Thymus (tissue), 11 donors: ENCODE data around the gene EDIL3. TPM values are rescaled to one million over a fixed set of nuclear protein-coding genes. Genes with fewer than 3 reads are reported as not detected.

Experiments
- DNase-seq, 9 donors: peaks; one replicate each; pipeline ENCODE4 v3.0.0-alpha.2; 2013; ENCODE audit warnings: low spot score in 9 of 9, low read depth in 6 of 9, missing footprints in 1 of 9
- H3K27ac ChIP-seq, 2 donors: one replicate each; pipeline ENCODE4 v1.5.1; 2013; ENCODE audit warnings: control low read depth in 1 of 2, low read depth in 1 of 2, low read length in 1 of 2, mild to moderate bottlenecking in 1 of 2, moderate library complexity in 1 of 2
- H3K27me3 ChIP-seq, 2 donors: one replicate each; pipeline ENCODE4 v1.5.1; 2013; ENCODE audit warnings: low read length in 1 of 2; ENCODE audit not compliant: control insufficient read depth in 2 of 2, insufficient read depth in 1 of 2
- H3K36me3 ChIP-seq, 2 donors: one replicate each; pipeline ENCODE4 v1.5.1; 2013; ENCODE audit warnings: low read length in 1 of 2, mild to moderate bottlenecking in 1 of 2, moderate library complexity in 1 of 2; ENCODE audit not compliant: control insufficient read depth in 2 of 2, insufficient read depth in 2 of 2
- H3K4me1 ChIP-seq, 2 donors: one replicate each; pipeline ENCODE4 v1.5.1; 2013; ENCODE audit warnings: low read length in 2 of 2; ENCODE audit not compliant: control insufficient read depth in 2 of 2, insufficient read depth in 2 of 2
- H3K4me3 ChIP-seq, 2 donors: one replicate each; pipeline ENCODE4 v1.5.1; 2013; ENCODE audit warnings: low read length in 2 of 2, control low read depth in 1 of 2, mild to moderate bottlenecking in 1 of 2
- H3K9me3 ChIP-seq, 2 donors: one replicate each; pipeline ENCODE4 v1.5.1; 2013; ENCODE audit warnings: low read length in 1 of 2, mild to moderate bottlenecking in 1 of 2; ENCODE audit not compliant: control insufficient read depth in 2 of 2, insufficient read depth in 1 of 2
- WGBS: extraction: QIAGEN DNeasy Blood & Tissue Kit; methylation state at CpG from one replicate; pipeline ENCODE4 v1.1.7; 2013; 5-methylcytosine and 5-hydroxymethylcytosine counted together
- polyA plus RNA-seq: library from polyadenylated mRNA; stranded (reverse); fragments of 200-250 nt; gene quantifications from one replicate; pipeline ENCODE4 v1.2.3, GENCODE V29; 2013
- total RNA-seq: library from RNA; stranded (reverse); fragments of 120-200 nt; gene quantifications from one replicate; pipeline ENCODE4 v1.2.4, GENCODE V29; 2013
- donor health status: healthy.

The EDIL3 gene
- total and polyA plus RNA-seq, 2 donors, result 0.52 to 2.9 TPM

DNA sequence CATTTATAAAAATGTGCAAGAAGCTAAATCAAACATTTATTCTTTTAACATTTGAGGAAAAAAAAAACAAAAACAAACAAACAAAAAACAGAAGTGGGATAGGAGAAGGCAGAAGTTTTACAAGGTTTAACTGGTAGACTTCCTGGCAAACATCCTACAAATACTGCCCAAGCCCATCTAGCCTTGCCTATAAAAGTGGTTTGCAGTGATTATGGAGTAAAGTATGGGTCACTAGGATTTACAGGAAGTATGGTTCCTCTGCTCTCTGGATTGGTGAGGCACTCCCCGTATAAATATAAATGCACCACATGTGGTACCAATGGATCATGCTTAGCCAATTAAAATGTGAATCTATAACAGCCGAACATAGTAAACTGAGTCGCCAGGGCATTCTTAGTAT lies 291.9 kb downstream of the EDIL3 start:
- Histone ChIP-seq H3K27me3 (no peaks in the 10 kb centered on the region), H3K27ac (no peak overlapping the region), H3K9me3 (peaks cover 0 to 7% of the 10 kb centered on the region in 2 donors), H3K4me3 (no peak overlapping the region), H3K36me3 (no peaks in the 10 kb centered on the region), H3K4me1 (no peaks in the 10 kb centered on the region)
- DNase-seq, result no peak
- 94% methylated on average over 3 of the region's 3 CpGs for WGBS

- no peak overlapping the region for H3K4me3 ChIP-seq
- 89% methylated on average over 4 of the region's 4 CpGs for WGBS
- no peaks in the 10 kb centered on the region for H3K27me3 ChIP-seq
- H3K36me3 ChIP-seq, result no peaks in the 10 kb centered on the region
- peaks cover 0 to 7% of the 10 kb centered on the region in 2 donors for H3K9me3 ChIP-seq
- H3K27ac ChIP-seq, result no peak overlapping the region
- H3K4me1 ChIP-seq, result no peaks in the 10 kb centered on the region
- DNase-seq, result no peak
Observed at GRCh38 chr5:84091127-84091799, 293.4 kb downstream of the EDIL3 start.

DNA sequence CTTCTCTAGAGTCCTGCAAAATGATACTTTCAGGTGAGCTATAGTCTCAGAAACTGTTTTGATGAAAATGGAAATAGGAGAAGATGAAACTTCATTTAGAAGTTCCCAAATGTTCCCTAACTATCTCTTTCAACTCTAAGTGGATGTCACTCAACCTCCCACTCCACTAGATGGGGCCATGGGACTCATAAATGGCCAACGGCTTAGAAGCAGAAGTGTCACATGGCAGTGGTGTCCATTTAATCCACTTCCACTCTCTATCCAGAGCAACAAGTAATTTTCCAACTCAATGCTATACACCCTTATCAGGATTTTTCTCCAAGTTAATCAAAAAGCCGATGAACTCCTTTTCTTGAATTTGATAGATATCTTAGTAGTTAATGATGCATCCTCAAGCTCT lies 295.7 kb downstream of the EDIL3 start:
- Histone ChIP-seq H3K36me3 (no peaks in the 10 kb centered on the region), H3K4me1 (no peaks in the 10 kb centered on the region), H3K4me3 (no peak overlapping the region), H3K27ac (no peak overlapping the region), H3K9me3 (no peaks in the 10 kb centered on the region), H3K27me3 (no peaks in the 10 kb centered on the region)
- peak in 1 of 9 donors; percentile 5 for DNase-seq
- 66% methylated on average over 2 of the region's 2 CpGs for whole genome bisulfite sequencing

GRCh38 chr5:84086511-84086910 lies 298.2 kb downstream of the EDIL3 start:
- no peaks in the 10 kb centered on the region for H3K9me3 ChIP-seq
- no peak overlapping the region for H3K4me3 ChIP-seq
- H3K4me1 ChIP-seq, result no peaks in the 10 kb centered on the region
- H3K27me3 ChIP-seq, result no peaks in the 10 kb centered on the region
- H3K27ac ChIP-seq, result no peak overlapping the region
- no peaks in the 10 kb centered on the region for H3K36me3 ChIP-seq
- DNase-seq, result no peak
- WGBS, result 88% methylated on average over 6 of the region's 6 CpGs

GRCh38 chr5:84085387-84086041 lies 299.2 kb downstream of the EDIL3 start:
- no peaks in the 10 kb centered on the region for H3K27me3 ChIP-seq
- H3K36me3 ChIP-seq, result no peaks in the 10 kb centered on the region
- DNase-seq, result no peak
- H3K4me3 ChIP-seq, result no peak overlapping the region
- no peaks in the 10 kb centered on the region for H3K4me1 ChIP-seq
- H3K9me3 ChIP-seq, result no peaks in the 10 kb centered on the region
- no peak overlapping the region for H3K27ac ChIP-seq
- 92% methylated on average over 8 of the region's 8 CpGs for WGBS

GRCh38 chr5:84080908-84081307 lies 303.8 kb downstream of the EDIL3 start:
- WGBS, result 92% methylated on average over 1 of the region's 1 CpG
- no peak overlapping the region for H3K27ac ChIP-seq
- no peak overlapping the region for H3K4me3 ChIP-seq
- DNase-seq, result no peak
- no peaks in the 10 kb centered on the region for H3K4me1 ChIP-seq
- no peaks in the 10 kb centered on the region for H3K27me3 ChIP-seq
- no peaks in the 10 kb centered on the region for H3K36me3 ChIP-seq
- no peaks in the 10 kb centered on the region for H3K9me3 ChIP-seq

DNA sequence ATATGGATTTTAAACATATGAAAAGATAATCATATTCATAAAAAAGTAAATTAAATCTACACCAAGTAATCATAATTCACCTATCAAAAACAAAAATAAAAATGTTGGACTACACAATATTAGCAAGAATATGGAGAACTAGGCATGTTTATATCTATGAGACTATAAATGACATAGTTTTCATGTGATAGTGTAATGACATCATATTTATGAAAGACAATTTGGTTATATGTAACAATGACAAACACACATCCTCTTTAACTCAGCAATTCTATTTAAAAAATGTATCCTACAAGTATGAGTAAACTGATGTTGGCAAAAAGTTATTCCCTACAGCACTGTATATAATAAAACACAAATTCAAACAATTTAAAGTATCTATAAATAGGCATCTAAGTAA lies 312.3 kb downstream of the EDIL3 start:
- no peak for DNase-seq
- H3K36me3 ChIP-seq, result no peaks in the 10 kb centered on the region
- no peaks in the 10 kb centered on the region for H3K27me3 ChIP-seq
- H3K4me3 ChIP-seq, result no peak overlapping the region
- H3K9me3 ChIP-seq, result no peaks in the 10 kb centered on the region
- no peak overlapping the region for H3K27ac ChIP-seq
- H3K4me1 ChIP-seq, result no peaks in the 10 kb centered on the region

DNA sequence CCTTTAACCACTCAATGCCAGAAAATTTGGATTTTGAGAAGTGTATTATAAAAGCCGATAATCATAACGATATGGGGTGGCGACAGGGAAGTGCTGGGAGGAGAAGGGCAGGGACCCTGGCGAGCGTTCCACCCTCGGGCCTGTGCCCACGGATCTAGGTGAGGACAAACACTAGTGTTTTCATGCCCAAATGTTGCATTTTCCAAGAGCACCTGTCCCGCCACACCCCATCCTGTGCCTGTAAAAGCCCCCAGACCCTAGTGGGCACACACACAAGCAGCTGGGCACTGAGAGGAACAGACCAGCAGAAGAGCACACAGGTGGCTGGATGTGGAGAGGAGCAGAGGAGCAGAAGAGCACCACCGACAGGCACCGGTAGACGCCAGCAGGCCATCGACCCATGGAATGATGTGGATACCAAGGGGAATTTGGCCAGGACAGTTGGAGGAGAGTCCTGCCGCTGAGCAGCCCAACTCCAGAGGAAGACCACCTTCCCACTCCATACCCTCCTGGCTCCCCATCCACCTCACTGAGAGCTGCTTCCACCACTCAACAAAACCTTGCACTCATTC lies 315.0 kb downstream of the EDIL3 start:
- no peaks in the 10 kb centered on the region for H3K9me3 ChIP-seq
- WGBS, result 97% methylated on average over 13 of the region's 13 CpGs
- no peaks in the 10 kb centered on the region for H3K27me3 ChIP-seq
- DNase-seq, result no peak
- H3K36me3 ChIP-seq, result no peaks in the 10 kb centered on the region
- no peak overlapping the region for H3K27ac ChIP-seq
- no peak overlapping the region for H3K4me3 ChIP-seq
- H3K4me1 ChIP-seq, result no peaks in the 10 kb centered on the region

DNA sequence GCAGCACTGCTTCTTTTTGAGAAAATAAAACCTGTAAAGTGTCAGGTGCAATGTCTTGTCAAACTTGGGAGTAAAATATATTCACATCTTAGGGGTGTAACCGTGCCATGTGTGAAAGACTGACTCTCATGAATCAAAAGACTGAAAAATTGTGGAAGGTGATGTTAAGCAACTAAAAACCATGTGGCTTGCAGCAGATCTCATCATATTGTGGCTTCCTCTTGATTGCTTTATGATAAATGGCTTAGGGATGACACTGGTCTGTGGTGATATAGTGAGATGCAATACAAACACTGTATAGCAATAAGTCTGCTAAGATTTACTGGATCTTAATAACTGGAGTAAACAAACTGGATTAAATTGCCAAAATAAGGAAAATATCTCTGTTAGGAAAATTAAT lies 321.6 kb downstream of the EDIL3 start:
- no peaks in the 10 kb centered on the region for H3K27me3 ChIP-seq
- H3K4me1 ChIP-seq, result no peaks in the 10 kb centered on the region
- no peak overlapping the region for H3K27ac ChIP-seq
- DNase-seq, result no peak
- 94% methylated on average over 1 of the region's 1 CpG for WGBS
- no peak overlapping the region for H3K4me3 ChIP-seq
- no peaks in the 10 kb centered on the region for H3K36me3 ChIP-seq
- H3K9me3 ChIP-seq, result no peaks in the 10 kb centered on the region
